ENCODE data around the gene NGEF.

Gene NGEF

DNA sequence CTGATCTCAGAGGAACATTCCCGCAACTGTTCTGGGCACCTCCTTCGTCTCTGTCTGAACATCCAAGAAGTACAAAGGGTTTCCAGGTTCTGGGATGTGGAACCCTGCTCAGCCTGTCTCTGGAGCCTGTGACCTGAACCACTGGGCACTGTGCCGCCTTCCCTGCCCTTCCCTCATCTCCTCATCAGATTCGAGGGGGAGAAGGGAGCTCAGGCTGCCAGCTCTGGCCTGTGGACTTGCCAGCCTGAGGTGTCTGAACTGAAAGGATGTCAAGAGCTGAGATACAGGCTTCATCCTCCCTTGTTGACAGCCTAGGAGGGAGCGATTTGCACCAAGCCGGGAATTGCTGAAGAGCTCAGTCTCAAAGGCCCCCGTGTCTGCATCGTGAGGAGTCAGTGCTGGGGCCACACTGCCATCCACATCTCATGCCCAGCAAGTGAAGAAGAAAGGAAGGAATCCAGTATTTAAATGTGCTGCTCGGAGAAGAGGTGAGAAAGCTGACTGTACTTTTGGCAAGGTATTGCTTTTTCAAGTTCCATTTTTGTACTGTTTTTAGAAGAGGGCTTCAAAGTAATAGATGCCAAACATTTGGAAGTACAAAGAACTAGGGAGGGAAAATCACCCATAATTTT is 32.0 kb upstream of the NGEF start:
- DNase-seq (ENCODE audit: low read depth), result no peak

- DNase-seq (ENCODE audit: low read depth), result no peak
Measured at GRCh38 chr2:233042549-233042948, 29.5 kb upstream of the NGEF start.

DNA sequence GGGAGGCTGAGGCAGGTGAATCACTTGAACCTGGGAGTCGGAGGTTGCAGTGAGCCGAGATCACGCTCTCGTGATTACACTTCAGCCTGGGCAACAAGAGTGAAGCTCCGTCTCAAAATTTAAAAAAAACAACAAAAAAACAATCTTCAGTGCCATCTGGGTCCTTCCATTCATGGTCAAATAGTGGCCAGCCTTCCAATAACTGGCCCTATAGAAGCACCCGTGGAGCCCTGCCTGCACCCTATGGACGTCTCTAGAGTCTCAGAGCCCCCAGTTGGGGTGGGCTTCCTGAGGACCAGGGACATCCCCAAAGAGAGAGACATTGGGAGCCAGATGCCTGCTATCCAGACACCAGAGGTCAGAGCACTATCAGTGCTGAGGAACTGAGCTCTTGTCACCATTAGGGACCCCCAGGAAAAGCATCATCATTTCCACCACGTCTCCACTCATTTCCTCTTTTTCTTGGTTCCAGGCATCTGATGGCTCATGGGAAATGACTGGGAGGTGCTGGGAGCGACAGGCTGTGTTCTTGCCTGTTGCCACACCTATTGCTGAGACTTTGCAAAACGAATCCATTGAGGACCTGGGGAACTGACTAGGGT is 28.8 kb upstream of the NGEF start:
- no peak for DNase-seq (ENCODE audit: low read depth)

GRCh38 chr2:233040571-233040970 is 27.5 kb upstream of the NGEF start:
- DNase-seq (ENCODE audit: low read depth), result no peak

DNA sequence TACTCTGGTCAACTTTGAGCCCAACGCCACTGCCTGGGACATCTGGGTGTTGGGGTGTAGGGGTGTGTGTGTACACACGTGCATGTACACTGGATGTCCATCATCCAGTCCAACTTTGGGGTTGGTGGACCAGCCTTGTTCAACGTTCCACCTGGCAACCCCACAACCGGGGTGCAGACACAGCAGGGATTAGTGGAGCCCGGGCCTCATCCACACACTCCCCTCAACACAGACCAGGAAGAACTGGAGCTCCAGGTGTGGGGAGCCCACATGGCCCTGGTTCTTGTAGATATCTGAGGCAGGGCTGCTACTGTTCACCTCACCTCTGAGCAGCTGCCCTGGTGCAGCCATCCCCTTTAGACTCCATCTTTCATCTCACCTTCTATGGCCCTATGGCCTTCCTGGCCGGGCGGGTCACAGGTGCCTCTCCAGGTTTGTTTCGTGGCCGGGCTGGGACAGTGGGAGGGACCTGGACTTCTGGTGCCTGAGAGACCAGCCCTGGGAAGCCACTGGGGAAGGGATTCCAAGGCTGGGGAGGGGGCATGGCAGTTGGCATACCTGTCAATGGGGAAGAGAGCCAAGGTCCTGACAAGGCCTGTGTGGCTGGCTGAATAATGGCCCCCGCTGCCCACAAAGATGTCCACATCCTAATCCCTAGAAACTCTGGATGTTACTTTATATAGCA is 26.9 kb upstream of the NGEF start:
- no peak for DNase-seq (ENCODE audit: low read depth)

GRCh38 chr2:233039212-233039845 is 26.3 kb upstream of the NGEF start:
- no peak for DNase-seq (ENCODE audit: low read depth)

DNA sequence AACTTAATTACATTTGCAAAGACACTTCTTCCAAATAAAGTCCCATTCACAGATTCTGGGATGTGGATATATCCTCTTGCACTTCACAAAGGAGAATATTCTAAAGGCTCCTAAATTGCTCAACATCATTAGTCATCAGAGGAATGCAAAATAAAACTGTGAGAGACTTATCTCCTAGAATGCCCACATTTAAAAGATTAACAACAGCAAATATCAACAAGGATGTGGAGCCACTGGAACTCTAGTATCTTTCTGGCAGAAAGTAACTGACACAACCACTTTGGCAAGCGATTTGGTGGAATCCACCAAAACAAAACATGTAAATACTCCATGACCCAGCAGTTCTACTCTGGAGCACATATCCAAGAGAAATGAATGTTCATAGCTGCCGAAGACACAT is 24.0 kb upstream of the NGEF start:
- DNase-seq (ENCODE audit: low read depth), result no peak

DNA sequence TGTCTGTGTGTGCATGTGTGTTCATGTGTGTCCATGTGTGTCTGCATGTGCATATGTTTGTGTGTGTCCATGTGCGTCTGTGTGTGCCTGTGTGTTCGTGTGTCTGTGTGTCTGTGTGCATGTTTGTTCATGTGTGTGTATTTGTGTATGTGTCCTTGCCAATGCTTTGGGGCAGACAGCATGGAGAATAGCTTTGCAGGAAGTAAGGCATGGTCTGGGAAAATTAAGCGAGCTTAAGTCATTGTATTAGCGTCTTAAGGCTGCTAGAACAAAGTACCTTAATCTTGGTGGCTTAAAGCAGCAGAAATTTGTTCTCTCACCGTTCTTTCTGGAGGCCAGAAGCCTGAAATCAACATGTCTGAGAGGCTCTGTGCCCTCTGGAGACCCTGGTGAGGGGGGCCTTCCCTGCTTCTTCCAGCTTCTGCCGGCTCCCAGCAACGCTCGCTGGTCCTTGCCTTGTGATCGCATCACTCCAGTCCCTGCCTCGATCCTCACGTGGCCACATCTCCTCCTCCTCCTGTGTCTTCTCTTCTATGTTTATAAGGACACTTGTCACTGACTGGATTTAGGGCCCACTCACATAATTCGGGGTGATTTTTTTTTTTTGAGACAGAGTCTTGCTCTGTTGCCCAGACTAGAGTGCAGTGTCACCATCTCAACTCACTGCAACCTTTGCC is 23.2 kb upstream of the NGEF start:
- DNase-seq (ENCODE audit: low read depth), result no peak

DNA sequence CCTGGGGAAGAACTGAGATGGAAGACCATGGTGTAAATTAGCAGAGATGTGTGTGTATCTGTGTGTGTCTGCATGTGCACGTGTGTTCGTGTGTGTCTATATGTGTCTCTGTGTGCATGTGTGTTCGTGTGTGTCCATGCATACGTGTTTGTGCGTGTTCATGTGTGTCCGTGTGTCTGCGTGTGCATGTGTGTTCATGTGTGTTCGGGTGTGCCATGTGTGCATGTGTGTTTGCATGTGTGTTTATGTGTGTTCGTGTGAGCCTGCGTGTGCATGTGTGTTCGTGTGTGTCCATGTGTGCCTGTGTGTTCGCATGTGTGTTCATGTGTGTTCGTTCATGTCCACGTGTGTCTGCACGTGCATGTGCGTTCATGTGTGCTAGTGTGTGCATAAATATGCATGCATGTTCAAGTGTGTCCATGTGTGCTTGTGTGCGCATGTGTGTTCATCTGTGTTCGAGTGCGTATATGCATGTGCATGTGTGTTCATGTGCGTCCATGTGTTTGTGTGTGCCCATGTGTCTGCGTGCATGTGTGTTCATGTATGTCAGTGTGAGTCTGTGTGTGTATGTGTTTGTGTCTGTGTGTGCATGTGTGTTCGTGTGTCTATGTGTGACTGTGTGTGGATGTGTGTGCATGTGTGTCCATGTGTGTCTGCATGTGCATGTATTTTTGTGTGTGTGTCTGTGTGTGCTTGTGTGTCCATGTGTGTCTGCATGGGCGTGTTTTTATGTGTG is 22.5 kb upstream of the NGEF start:
- no peak for DNase-seq (ENCODE audit: low read depth)

DNA sequence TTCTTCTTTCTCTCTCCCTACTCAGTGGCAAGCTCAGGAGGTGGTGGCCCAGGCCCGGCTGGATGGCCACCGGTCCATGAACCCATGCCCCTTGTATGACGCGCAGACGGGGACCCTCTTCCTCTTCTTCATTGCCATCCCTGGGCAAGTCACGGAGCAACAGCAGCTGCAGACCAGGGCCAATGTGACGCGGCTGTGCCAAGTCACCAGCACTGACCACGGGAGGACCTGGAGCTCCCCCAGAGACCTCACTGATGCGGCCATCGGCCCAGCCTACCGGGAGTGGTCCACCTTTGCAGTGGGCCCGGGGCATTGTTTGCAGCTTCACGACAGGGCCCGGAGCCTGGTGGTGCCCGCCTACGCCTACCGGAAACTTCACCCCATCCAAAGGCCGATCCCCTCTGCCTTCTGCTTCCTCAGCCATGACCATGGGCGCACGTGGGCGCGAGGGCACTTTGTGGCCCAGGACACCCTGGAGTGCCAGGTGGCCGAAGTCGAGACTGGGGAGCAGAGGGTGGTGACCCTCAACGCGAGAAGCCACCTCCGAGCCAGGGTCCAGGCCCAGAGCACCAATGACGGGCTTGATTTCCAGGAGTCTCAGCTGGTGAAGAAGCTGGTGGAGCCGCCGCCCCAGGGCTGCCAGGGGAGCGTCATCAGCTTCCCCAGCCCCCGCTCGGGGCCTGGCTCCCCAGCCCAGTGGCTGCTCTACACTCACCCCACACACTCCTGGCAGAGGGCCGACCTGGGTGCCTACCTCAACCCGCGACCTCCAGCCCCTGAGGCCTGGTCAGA is 21.2 kb upstream of the NGEF start:
- no peak for DNase-seq (ENCODE audit: low read depth)

GRCh38 chr2:233033672-233034071 is 20.6 kb upstream of the NGEF start:
- DNase-seq (ENCODE audit: low read depth), result no peak

- DNase-seq (ENCODE audit: low read depth), result no peak
Measured at GRCh38 chr2:233032551-233033320, 19.7 kb upstream of the NGEF start, which contains the start of gene NEU2. NEU2 (plus strand) TSS chr2:233032672; CDS start chr2:233032672, 0 bp downstream.

DNA sequence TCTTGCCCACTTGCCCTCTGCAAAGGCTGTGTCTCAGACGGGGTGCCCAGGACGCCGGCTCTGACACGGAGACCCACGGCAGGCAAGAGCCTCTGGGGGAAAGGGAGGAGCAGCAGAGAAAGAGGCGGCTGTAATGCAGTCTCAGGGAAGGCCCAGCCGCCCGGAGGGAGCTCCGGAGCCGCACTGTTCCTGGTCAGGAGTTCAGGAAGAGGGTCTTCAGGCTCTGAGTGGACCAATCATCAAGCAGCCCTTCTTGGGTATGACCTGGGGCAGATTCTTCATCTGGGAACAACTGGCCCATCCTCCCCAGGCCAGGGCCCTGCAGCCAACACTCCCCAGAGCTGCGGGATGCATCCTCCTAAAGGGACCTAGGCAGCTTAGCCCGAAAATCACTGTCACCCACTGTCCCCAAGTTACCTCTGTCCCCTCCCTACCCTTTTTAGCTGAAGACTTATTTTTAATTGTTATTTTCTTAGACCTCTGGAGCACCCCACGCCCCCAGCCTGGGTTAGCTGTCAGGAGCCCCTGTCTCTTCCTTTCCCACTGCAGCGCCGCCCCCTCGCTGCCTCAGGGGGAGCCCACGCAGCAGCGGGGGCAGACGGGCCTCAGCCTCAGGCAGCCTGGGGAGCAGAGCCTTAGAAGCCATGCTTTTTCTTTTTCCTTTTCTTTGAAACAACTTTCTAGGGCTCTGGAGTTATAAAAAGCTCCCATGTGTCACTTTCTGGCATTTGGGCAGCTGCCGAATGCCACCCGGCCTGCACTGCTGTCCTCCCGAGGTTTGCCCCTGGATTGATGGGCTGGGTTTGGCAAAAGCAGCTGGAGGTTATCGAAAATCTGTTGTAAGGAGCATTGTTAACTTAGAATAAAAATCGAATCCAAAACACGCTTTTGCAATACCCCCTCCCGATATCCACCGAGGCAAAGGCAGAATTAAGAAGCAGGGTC is 18.8 kb upstream of the NGEF start:
- DNase-seq (ENCODE audit: low read depth), result no peak

DNA sequence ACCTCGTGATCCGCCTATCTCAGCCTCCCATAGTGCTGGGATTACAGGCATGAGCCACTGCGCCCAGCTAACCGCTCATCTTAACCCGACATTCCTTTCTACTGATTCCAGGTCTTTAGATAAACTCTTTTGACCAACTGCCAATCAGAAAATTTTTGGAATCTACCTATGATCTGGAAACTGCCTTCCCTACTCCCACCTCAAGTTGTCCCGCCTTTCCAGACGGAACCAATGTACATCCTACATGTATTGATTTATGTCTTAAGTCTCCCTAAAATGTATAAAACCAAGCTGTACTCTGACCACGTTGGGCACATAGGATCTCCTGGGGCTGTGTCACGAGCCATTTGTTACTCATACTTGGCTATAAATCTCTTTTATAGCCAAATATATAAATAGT is 16.3 kb upstream of the NGEF start:
- DNase-seq (ENCODE audit: low read depth), result no peak

- DNase-seq (ENCODE audit: low read depth), result no peak
Measured at GRCh38 chr2:233026198-233026813, 13.2 kb upstream of the NGEF start.

- DNase-seq (ENCODE audit: low read depth), result no peak
Measured at GRCh38 chr2:233025706-233026105, 12.7 kb upstream of the NGEF start.

DNA sequence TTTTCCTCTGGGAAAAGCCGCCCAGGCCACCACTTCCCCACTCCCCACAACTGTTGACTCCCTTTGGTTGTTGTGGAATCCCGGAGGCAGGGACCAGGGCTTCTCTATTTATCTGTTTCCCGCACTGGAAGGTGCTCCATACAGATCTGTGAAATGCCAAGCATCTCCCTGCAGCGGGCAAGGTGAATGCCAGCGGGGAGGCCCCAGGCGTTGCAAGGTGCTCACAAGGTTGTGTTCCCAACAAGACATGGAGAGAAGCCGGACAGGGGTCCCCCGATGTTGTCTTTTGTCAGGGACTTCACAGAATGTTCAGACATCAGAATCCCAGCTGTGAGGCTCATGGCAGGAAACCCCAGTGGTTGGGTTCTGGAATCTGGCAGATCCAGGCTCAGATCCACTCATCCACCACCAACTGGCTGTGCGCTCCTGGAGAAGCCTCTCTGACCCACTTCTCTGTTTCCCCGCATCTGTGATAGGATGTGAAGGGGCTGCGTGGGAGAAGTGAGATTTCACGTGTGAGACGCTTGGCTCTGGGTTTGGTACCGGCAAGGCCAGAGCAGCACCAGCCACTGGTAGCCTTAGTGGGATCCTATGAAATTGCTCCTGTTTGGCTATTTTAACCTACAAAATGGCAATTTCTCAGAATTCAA is 10.8 kb upstream of the NGEF start:
- no peak for DNase-seq (ENCODE audit: low read depth)
